H4 (cell line): Measurements from ENCODE around the gene ACE2. TPM values are rescaled to one million over a fixed set of nuclear protein-coding genes. Genes with fewer than 3 reads are reported as not detected.

Experiments used
- DNase-seq: peaks from one replicate; pipeline ENCODE4 v3.0.0-alpha.2; 2015; ENCODE audit warnings: low spot score
- total RNA-seq: library from RNA; depleted of rRNA; stranded (reverse); fragments of >200 nt; shearing (Covaris generic); gene quantifications from 2 replicates; pipeline ENCODE4 v1.2.3, GENCODE V29; 2014; rRNA removed

ACE2 gene
- total RNA-seq, 1 experiment from 2014 or later = not detected

DNA sequence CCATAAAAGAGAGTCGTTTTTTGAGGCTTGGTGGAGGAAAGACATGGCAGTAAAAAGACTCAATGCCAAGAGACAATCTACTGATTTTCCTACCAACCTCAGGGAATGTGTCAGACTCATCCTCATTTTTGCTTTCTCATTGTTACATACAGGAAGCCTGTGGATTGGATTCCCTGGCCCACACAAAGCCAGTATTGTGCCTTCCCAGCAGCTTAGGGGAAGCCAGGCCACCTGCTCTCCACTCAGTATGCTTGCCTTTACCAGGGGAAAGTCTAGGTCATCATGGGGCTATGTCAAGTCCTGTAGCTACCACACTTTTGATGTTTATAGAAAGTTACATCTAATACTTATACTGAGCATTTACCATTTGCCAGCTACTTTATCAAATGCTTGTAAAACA lies 89.2 kb downstream of the ACE2 start:
- DNase-seq = no peak

Other genes with a start within 250 kb of the ACE2 start
- 0.23 and 0.86 TPM in 2 replicates for gene VEGFD, start 216.5 kb downstream of the ACE2 start, total RNA-seq
- gene PIR, start 107.6 kb downstream of the ACE2 start, total RNA-seq = 117 and 126 TPM in 2 replicates
- gene BMX, start 100.2 kb downstream of the ACE2 start, total RNA-seq = not detected in 2 replicates
- gene CLTRN, start 63.8 kb upstream of the ACE2 start, total RNA-seq = 0.12 TPM in 1 of 2 replicates, not detected in the other
- 4.5 and 6.0 TPM in 2 replicates for gene CA5B, start 137.3 kb upstream of the ACE2 start, total RNA-seq
- gene ZRSR2, start 189.5 kb upstream of the ACE2 start, total RNA-seq = 4.0 TPM in 1 of 2 replicates, not detected in the other